Measurements from ENCODE around the gene WWTR1. TPM values are rescaled to one million over a fixed set of nuclear protein-coding genes. Genes with fewer than 3 reads are reported as not detected.
A peak's percentile ranks its signal among the peaks of the same experiment; 100 is the strongest.

WWTR1 gene
- total RNA-seq, 1 donor: 205 TPM

DNA sequence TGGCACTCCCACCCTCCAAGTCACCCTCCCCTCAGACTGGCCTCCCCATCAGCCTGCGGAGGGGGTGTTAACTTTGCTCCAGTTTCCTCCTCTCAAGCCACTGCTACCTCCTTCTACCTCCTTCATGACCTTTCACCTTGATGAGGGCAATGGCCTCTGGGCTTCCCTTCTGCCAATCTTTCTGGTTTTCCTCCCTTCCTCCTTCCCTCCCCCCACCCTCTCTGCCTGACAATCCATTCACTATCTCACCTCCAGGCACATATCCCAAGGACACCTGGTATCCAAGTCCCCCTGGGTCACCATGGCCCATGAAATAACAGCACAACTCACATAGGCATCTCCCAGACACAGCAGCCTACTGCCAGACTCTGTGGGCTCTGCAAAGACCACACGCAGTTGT, 80.0 kb downstream of the WWTR1 start:
- TF ChIP-seq, protein P1, sequence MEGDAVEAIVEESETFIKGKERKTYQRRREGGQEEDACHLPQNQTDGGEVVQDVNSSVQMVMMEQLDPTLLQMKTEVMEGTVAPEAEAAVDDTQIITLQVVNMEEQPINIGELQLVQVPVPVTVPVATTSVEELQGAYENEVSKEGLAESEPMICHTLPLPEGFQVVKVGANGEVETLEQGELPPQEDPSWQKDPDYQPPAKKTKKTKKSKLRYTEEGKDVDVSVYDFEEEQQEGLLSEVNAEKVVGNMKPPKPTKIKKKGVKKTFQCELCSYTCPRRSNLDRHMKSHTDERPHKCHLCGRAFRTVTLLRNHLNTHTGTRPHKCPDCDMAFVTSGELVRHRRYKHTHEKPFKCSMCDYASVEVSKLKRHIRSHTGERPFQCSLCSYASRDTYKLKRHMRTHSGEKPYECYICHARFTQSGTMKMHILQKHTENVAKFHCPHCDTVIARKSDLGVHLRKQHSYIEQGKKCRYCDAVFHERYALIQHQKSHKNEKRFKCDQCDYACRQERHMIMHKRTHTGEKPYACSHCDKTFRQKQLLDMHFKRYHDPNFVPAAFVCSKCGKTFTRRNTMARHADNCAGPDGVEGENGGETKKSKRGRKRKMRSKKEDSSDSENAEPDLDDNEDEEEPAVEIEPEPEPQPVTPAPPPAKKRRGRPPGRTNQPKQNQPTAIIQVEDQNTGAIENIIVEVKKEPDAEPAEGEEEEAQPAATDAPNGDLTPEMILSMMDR (IDR thresholded peaks at IDR 0.05; ENCODE audit: insufficient read depth, low read length): no peak
- H3K4me3 ChIP-seq (ENCODE audit: low read depth, low read length): no peak overlapping the region
- no peak for DNase-seq (ENCODE audit: low read depth)

DNA sequence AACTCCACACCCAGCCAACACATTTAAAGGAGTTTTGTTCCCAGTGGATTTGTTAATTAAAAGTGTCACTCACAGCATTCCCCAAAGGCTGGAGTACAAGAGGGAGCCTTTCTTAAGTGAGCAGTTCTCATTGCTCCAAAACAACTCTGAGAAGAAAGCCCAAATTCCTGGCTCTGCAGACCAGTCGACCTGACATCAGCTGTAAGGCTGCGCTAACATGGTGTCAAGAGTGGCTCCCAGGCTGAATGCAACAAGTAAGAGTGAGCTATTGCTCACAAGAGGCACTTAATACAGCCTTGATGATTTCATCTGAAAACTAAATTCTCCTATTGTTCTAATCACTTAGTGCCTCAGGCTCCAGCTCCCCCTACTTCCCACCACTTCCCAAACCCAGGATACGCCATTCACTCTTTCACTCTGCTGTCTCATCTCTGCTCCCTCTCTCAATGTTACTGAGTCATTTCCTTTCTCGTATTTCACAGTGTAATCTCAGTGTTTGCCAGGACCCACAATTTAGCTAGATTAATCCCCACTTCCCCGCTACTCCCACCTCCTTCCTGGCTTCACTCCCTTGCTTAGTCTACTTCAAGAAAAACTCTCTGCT, 81.8 kb downstream of the WWTR1 start:
- peak overlapping the region; percentile 45 for H3K4me3 ChIP-seq (ENCODE audit: low read depth, low read length)
- peak; percentile 99 for DNase-seq (ENCODE audit: low read depth)
- TF ChIP-seq, protein P1 (IDR thresholded peaks at IDR 0.05; ENCODE audit: insufficient read depth, low read length): no peak

DNA sequence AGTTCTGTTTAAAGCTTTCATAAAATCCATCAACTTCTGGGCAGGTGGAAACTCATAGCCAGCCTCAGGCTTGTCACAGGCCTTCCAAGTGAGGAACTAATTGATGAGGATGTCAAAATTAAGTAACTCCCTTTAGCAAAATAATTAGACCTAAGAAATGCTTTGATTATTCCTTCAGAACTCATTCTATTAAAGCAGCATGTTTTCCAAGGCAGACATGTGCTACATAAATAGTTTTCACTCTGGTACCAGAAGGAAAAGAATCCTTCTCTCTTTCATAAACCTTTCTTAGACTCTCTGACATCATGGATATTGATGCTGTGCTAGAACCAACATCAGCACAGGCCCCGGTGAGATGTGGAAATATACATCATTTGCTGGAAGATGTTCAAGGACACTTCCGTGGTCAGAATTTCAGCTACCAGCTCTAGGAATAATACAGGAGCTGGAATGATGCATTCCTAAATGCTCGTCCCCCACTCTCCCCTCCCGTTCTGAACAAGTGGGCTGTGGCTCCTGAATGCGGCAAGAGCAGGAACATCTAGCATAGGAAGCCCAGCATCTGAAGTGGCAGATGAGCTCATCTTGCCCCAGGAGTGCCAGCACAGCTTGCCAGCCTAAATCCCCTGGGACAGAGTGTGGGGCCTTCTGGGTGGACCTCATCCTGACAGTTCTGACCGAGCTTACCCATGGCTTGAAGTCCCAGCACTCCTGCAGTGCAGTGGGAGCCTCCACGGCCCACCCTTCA, 82.4 kb downstream of the WWTR1 start:
- H3K4me3 ChIP-seq (ENCODE audit: low read depth, low read length): peak overlapping the region; percentile 45
- DNase-seq (ENCODE audit: low read depth): peak; percentile 91
- TF ChIP-seq, protein P1 (IDR thresholded peaks at IDR 0.05; ENCODE audit: insufficient read depth, low read length): no peak

DNA sequence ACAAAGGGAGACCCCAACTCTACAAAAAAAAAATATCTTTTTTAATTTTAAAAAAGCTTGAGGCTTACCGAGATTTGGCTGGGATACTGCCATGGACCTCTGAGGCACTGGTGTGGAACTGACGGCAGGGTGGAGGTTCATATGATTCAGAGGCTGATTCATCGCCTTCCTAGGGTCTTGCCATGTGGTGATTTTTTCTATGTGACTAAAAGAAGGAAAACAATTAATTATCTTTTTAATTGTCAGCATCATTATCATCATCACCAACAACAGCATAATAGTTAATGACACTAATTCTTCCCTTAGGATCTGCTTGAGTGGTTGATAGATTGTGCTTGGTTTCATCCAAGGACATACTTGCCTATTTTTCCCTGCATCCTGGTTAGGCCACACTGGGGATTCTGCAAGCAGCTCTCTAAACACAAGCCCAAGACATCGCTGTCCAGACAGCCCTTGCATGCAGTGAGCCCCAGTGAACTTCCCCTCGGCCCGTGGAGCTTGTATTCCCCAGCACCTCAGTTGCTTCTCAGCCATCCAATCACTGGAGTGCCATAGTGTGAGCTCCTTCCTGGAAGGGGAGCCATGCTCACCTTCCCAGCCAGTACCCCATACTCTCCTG, 84.9 kb downstream of the WWTR1 start:
- no peak overlapping the region for H3K4me3 ChIP-seq (ENCODE audit: low read depth, low read length)
- peak; percentile 87 for DNase-seq (ENCODE audit: low read depth)
- TF ChIP-seq, protein P1 (IDR thresholded peaks at IDR 0.05; ENCODE audit: insufficient read depth, low read length): no peak

DNA sequence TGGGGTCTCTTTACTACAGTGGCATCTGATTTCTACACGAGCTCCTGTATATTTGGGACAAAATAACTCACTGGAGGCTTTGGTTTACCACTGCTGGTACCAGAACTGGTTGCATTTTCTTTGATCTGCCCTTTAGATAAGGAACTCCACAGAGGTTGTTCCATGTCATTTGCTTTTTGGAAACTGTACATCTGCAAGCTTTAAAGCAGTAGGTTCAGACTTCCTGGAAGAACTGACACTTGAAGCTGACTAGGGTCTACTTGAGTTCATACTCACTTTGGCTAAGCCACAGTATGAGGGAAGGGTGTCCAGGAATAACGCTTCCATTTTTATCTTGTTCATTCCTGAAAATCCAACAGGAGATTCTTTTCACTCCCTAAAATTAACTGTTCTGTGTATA, 86.4 kb downstream of the WWTR1 start:
- no peak overlapping the region for H3K4me3 ChIP-seq (ENCODE audit: low read depth, low read length)
- DNase-seq (ENCODE audit: low read depth): peak; percentile 45
- TF ChIP-seq, protein P1 (IDR thresholded peaks at IDR 0.05; ENCODE audit: insufficient read depth, low read length): no peak

DNA sequence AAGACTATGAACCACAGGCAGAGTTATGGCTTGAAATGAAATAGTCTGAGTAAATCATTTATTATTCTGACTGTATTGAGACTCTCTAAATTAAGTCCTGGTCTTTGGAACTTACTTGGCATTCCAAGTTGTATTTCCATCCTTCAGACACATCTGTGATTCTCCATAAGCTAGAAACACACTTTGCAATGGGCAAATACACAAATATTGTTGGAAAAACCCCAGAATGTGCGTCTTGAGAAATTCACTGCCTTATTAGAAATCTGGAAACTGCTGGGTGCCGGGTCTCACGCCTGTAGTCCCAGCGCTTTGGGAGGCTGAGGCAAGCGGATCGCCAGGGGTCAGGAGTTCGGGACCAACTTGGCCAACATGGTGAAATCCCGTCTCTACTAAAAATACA, 87.8 kb downstream of the WWTR1 start:
- no peak overlapping the region for H3K4me3 ChIP-seq (ENCODE audit: low read depth, low read length)
- TF ChIP-seq, protein P1 (IDR thresholded peaks at IDR 0.05; ENCODE audit: insufficient read depth, low read length): no peak
- no peak for DNase-seq (ENCODE audit: low read depth)
